Activated B cell treated with CpG ODN at 0.5 μM for 24 hours (primary cell): ENCODE measurements around the gene SH2D3A. TPM values are rescaled to one million over a fixed set of nuclear protein-coding genes. Genes with fewer than 3 reads are reported as not detected.

Experiments used
- ATAC-seq: fragments of 200-7000 bp; cut with Tn5 transposase; one replicate; pipeline ENCODE4 v1.10.0; 2021; ENCODE audit warnings: low read depth, mild to moderate bottlenecking, moderate library complexity
- CTCF ChIA-PET: fragments of 350-600 bp; sonication (Branson Sonifier 250); formaldehyde crosslinking; loops from one replicate; lab custom pipeline; 2021; ENCODE audit warnings: antibody characterized with exemption; lab: Charles Lee
- POLR2A ChIA-PET: fragments of 350-600 bp; sonication (Branson Sonifier 250); formaldehyde crosslinking; loops from one replicate; lab custom pipeline; 2021; ENCODE audit warnings: antibody characterized with exemption; lab: Charles Lee
- DNase-seq: peaks from one replicate; pipeline ENCODE4 v3.0.0; 2022
- H3K27ac Mint-ChIP-seq: one replicate; pipeline ENCODE4 v1.8.0; 2020; ENCODE audit warnings: mixed read lengths
- H3K27me3 Mint-ChIP-seq: one replicate; pipeline ENCODE4 v1.8.0; 2021; ENCODE audit warnings: mixed read lengths
- H3K36me3 Mint-ChIP-seq: one replicate; pipeline ENCODE4 v1.8.0; 2021; ENCODE audit warnings: low read depth, mixed read lengths
- H3K4me1 Mint-ChIP-seq: one replicate; pipeline ENCODE4 v1.8.0; 2021; ENCODE audit warnings: mixed read lengths
- H3K4me3 Mint-ChIP-seq: one replicate; pipeline ENCODE4 v1.8.0; 2020; ENCODE audit warnings: mild to moderate bottlenecking, mixed read lengths
- H3K9me3 Mint-ChIP-seq: one replicate; pipeline ENCODE4 v1.8.0; 2020; ENCODE audit warnings: mixed read lengths
- intact Hi-C: fragments of 100-400 bp; cut with micrococcal nuclease; formaldehyde crosslinking; loops from one replicate; pipeline ENCODE4 v1.15.1; 2024
- total RNA-seq: library from RNA; stranded (reverse); gene quantifications from 2 replicates; pipeline ENCODE4 v1.2.3, GENCODE V29; 2022
- TF ChIP-seq, protein P1 (sequence below): fragments of 200-600 bp; IDR thresholded peaks from one replicate; pipeline ENCODE4 v1.8.0; 2022; ENCODE audit warnings: antibody characterized with exemption, mild to moderate bottlenecking

SH2D3A gene
- total RNA-seq, 1 donor from 2014 or later, result 22.6 TPM

- TF ChIP-seq, protein P1, sequence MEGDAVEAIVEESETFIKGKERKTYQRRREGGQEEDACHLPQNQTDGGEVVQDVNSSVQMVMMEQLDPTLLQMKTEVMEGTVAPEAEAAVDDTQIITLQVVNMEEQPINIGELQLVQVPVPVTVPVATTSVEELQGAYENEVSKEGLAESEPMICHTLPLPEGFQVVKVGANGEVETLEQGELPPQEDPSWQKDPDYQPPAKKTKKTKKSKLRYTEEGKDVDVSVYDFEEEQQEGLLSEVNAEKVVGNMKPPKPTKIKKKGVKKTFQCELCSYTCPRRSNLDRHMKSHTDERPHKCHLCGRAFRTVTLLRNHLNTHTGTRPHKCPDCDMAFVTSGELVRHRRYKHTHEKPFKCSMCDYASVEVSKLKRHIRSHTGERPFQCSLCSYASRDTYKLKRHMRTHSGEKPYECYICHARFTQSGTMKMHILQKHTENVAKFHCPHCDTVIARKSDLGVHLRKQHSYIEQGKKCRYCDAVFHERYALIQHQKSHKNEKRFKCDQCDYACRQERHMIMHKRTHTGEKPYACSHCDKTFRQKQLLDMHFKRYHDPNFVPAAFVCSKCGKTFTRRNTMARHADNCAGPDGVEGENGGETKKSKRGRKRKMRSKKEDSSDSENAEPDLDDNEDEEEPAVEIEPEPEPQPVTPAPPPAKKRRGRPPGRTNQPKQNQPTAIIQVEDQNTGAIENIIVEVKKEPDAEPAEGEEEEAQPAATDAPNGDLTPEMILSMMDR, result no peak
- POLR2A ChIA-PET, result interaction anchor here (0.6 to 10.1 kb wide), 3 partner anchors 32 to 406 kb away, joined by 3 to 333 read pairs (median 12); partner anchors contain the start of gene GPR108
- H3K9me3 Mint-ChIP-seq, result no peaks in the 10 kb centered on the region
- CTCF ChIA-PET, result interaction anchor here (1.1 to 3.4 kb wide), 6 partner anchors 30 to 253 kb away, joined by 3 to 12 read pairs (median 5); partner anchors contain the start of gene TRIP10
- no peaks in the 10 kb centered on the region for H3K27me3 Mint-ChIP-seq
- ATAC-seq (no peak), DNase-seq (no peak)
- no peak overlapping the region for H3K4me3 Mint-ChIP-seq
- intact Hi-C loops, result loop anchor here (5.0 kb wide), 1 partner anchor 192 kb away; no protein-coding TSS in a partner anchor
- peaks cover 14% of the 10 kb centered on the region for H3K36me3 Mint-ChIP-seq
- peak overlapping the region; percentile 44 for H3K27ac Mint-ChIP-seq
- peaks cover 52% of the 10 kb centered on the region for H3K4me1 Mint-ChIP-seq
These were observed 1.9 kb upstream of the SH2D3A start for GRCh38 chr19:6769006-6769619.

DNA sequence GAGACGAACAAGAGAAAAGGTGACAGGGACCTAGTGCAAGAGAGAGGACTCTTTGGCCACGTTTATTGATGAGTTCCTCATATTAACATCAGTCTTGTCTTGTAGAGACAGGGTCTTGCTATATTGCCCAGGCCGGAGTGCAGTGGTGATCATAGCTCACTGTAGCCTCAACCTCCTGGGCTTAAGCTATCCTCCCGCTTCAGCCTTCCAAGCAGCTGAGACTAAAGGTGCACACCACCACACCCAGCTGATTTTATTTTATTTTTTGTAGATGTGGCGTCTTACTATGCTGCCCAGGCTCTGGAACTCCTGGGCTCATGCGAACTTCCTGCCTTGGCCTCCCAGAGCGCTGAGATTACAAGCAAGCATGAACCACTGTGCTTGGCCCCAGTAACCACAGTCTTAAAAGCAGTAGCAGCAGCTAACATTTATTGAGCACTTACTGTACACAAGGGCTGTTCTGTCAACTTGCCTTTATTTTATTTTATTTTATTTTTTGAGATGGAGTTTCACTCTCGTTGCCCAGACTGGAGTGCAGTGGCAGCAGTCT, 1.1 kb upstream of the SH2D3A start:
- TF ChIP-seq, protein P1, result no peak
- Mint-ChIP-seq H3K27ac (peak overlapping the region; percentile 85), H3K9me3 (no peaks in the 10 kb centered on the region), H3K27me3 (no peaks in the 10 kb centered on the region), H3K4me1 (peaks cover 46% of the 10 kb centered on the region), H3K4me3 (peak overlapping the region; percentile 88), H3K36me3 (peaks cover 9% of the 10 kb centered on the region)
- CTCF ChIA-PET, result interaction anchor here (0.9 to 3.4 kb wide), 7 partner anchors 30 to 252 kb away, joined by 3 to 12 read pairs (median 4); partner anchors contain the start of gene TRIP10
- intact Hi-C loops, result loop anchor here (5.0 kb wide), 1 partner anchor 191 kb away; no protein-coding TSS in a partner anchor
- POLR2A ChIA-PET, result interaction anchor here (0.6 to 10.1 kb wide), 5 partner anchors 27 to 405 kb away, joined by 3 to 333 read pairs (median 5); partner anchors contain the start of gene GPR108
- DNase-seq (no peak), ATAC-seq (no peak)

- H3K4me3 Mint-ChIP-seq, result peak overlapping the region; percentile 88
- peaks cover 41% of the 10 kb centered on the region for H3K4me1 Mint-ChIP-seq
- TF ChIP-seq, protein P1, result no peak
- peak overlapping the region; percentile 85 for H3K27ac Mint-ChIP-seq
- ATAC-seq (peak; percentile 22), DNase-seq (no peak)
- H3K9me3 Mint-ChIP-seq, result no peaks in the 10 kb centered on the region
- intact Hi-C loops, result loop anchor here (1.0 to 5.0 kb wide), 5 partner anchors 14 to 249 kb away; partner anchors contain the start of gene GPR108
- no peaks in the 10 kb centered on the region for H3K27me3 Mint-ChIP-seq
- ChIA-PET CTCF (no interaction called here), POLR2A (interaction anchor here (1.9 to 10.1 kb wide), 2 partner anchors 26 to 35 kb away, joined by 5 to 333 read pairs; no protein-coding TSS in a partner anchor)
- peaks cover 7% of the 10 kb centered on the region for H3K36me3 Mint-ChIP-seq
These were observed 216 bp downstream of the SH2D3A start for GRCh38 chr19:6767081-6767356.

- peak overlapping the region; percentile 85 for H3K27ac Mint-ChIP-seq
- TF ChIP-seq, protein P1, result no peak
- DNase-seq, result no peak
- peaks cover 7% of the 10 kb centered on the region for H3K36me3 Mint-ChIP-seq
- H3K27me3 Mint-ChIP-seq, result no peaks in the 10 kb centered on the region
- H3K4me1 Mint-ChIP-seq, result peaks cover 36% of the 10 kb centered on the region
- H3K4me3 Mint-ChIP-seq, result peak overlapping the region; percentile 88
- ATAC-seq, result no peak
- ChIA-PET POLR2A (interaction anchor here (1.9 to 10.1 kb wide), 2 partner anchors 25 to 36 kb away, joined by 5 to 333 read pairs; no protein-coding TSS in a partner anchor), CTCF (no interaction called here)
- no peaks in the 10 kb centered on the region for H3K9me3 Mint-ChIP-seq
- intact Hi-C loops, result loop anchor here (1.0 to 5.0 kb wide), 5 partner anchors 13 to 248 kb away; partner anchors contain the start of gene GPR108
These were observed 716 bp downstream of the SH2D3A start for GRCh38 chr19:6766357-6767080.
